ENCODE data around the gene RBMS1.

RBMS1 gene

GRCh38 chr2:160241251-160242137 is 252.1 kb downstream of the RBMS1 start:
- in situ Hi-C loops (cut with MboI; ENCODE audit: low sequenced_read_pairs), result no loop called here

- in situ Hi-C loops (cut with MboI; ENCODE audit: low sequenced_read_pairs), result no loop called here
Measured at GRCh38 chr2:160239436-160239835, 254.2 kb downstream of the RBMS1 start.

GRCh38 chr2:160238392-160238791 is 255.2 kb downstream of the RBMS1 start:
- in situ Hi-C loops (cut with MboI; ENCODE audit: low sequenced_read_pairs), result no loop called here

GRCh38 chr2:160232905-160233475 is 260.6 kb downstream of the RBMS1 start:
- in situ Hi-C loops (cut with MboI; ENCODE audit: low sequenced_read_pairs), result no loop called here

- in situ Hi-C loops (cut with MboI; ENCODE audit: low sequenced_read_pairs), result no loop called here
Measured at GRCh38 chr2:160229591-160229990, 264.0 kb downstream of the RBMS1 start.

- in situ Hi-C loops (cut with MboI; ENCODE audit: low sequenced_read_pairs), result no loop called here
Measured at GRCh38 chr2:160228141-160228917, 265.3 kb downstream of the RBMS1 start.

GRCh38 chr2:160227293-160227915 is 266.2 kb downstream of the RBMS1 start:
- in situ Hi-C loops (cut with MboI; ENCODE audit: low sequenced_read_pairs), result no loop called here

GRCh38 chr2:160226367-160226766 is 267.2 kb downstream of the RBMS1 start:
- in situ Hi-C loops (cut with MboI; ENCODE audit: low sequenced_read_pairs), result no loop called here

GRCh38 chr2:160225722-160226121 is 267.9 kb downstream of the RBMS1 start:
- in situ Hi-C loops (cut with MboI; ENCODE audit: low sequenced_read_pairs), result no loop called here

- in situ Hi-C loops (cut with MboI; ENCODE audit: low sequenced_read_pairs), result no loop called here
Measured at GRCh38 chr2:160224507-160224906, 269.1 kb downstream of the RBMS1 start.

GRCh38 chr2:160224060-160224459 is 269.5 kb downstream of the RBMS1 start:
- in situ Hi-C loops (cut with MboI; ENCODE audit: low sequenced_read_pairs), result no loop called here

GRCh38 chr2:160223560-160223959 is 270.0 kb downstream of the RBMS1 start:
- in situ Hi-C loops (cut with MboI; ENCODE audit: low sequenced_read_pairs), result no loop called here

GRCh38 chr2:160222546-160223283 is 270.9 kb downstream of the RBMS1 start:
- in situ Hi-C loops (cut with MboI; ENCODE audit: low sequenced_read_pairs), result no loop called here
